8988T (cell line): ENCODE measurements around the gene DDN.
A peak's percentile ranks its signal among the peaks of the same experiment; 100 is the strongest.

Experiments used
- DNase-seq: peaks from one replicate; pipeline ENCODE4 v3.0.0; 2011

Gene DDN

DNA sequence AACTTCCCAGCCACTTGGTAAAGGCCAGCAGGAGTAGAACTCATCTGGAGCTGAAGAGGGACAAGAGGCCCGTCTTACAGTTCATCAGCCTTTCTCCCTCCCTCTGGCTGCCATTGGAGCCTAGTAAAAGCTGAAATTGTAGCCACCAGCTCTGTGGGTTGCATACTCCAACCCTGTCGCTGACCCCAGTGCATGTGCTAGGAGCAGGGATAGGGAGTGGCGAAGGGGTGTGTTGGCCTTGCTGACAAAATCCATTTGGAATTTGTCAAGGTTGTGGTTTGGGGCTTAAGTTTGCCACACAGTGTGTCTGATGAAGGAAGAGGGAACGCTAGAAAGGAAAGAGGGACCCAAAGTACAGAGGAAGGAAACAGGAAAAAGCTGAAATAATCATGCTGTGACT is 37.8 kb downstream of the DDN start:
- DNase-seq: no peak

DNA sequence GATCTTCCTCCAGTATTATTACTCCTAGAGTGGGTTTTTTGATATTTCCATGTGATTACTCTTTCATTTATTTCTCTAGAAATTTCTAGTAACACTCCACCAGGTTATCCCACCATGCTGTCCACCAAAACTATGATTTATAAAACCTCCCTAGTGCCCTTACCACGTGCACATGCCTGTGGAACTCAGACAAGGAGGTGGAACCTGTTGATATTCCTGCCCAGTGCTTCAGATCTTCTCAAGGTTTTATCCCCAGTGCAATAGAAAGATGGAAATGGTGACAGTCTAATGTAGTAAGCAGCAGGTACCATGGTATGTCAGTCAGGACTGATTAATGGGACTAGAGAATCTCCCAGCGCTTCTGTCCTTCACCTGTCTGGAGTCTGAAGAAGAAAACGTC is 38.3 kb downstream of the DDN start:
- DNase-seq: no peak

- DNase-seq: no peak
Measured at GRCh38 chr12:48958049-48958388, 41.2 kb downstream of the DDN start.

GRCh38 chr12:48957141-48958048 is 41.8 kb downstream of the DDN start, which contains the start of gene ARF3:
Gene ARF3, minus strand, starts transcription at chr12:48957487. Its CDS starts 16,392 bp downstream, at chr12:48941095.
- peak; percentile 96 for DNase-seq

GRCh38 chr12:48956279-48957140 is 42.7 kb downstream of the DDN start:
- peak; percentile 66 for DNase-seq

DNA sequence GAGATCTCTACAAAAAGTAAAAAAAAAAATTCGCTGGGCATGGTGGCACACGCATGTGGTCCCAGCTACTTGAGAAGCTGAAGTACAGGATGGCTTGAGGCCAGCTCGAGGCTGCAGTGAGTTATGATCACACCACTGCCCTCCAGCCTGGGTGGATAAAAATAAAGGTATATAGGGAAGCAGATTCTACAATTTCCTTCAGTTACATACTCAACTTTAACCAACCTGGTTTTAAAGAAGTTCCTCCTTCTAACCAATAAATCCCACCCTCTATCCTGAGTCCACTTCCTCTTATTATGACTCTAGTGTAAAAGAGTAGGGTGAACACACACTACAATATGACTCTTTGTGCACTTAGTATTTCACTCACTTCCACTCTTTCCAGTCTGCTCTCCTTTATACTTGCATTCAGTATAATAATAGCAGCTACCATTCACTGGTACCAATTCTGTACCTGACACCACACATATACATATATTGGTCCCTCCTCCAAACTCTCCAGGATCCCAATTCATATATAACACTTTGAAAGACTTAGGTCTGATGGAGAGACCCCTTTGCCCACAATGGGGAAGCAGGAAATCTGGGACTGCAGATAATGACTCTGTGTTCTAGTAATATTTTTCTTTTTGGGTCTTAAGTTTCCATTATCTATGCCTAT is 44.2 kb downstream of the DDN start:
- DNase-seq: no peak

DNA sequence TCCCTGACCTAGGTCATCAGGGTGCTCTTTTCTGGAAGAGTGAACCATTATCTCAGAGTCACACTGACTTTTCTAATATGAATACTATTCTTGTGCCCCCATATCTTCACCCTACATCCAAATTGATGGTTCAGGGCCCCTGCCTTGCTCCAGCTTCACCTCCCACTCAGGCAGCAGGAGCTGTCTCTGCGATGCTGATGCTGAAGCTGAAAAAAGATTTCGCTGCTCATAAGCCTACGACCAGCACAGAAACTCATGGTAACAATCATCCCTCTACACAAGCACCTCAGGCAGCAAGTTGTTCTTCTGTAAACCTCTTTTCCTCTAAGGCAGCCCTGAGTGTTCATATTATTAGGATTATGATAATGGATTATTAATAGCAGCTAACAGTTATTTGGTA is 45.1 kb downstream of the DDN start:
- no peak for DNase-seq

DNA sequence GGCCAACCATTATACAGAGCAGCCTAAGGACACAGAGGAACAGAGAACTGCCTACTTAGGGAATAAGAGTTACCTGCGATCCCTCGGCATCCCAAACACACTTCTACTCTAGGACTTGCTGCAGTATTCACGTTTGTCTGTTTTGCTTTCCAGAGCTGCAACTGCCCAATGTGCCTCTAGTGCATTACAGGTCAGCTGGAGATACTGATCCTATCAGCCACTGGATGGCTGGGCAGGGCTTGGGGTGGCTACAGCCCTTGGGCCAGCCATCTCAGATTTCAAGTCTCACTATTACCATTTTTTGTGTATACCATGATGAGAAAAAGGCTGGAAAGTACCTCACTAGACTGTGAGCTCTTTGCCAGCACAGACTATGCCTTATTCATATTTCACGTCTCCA is 46.5 kb downstream of the DDN start:
- no peak for DNase-seq

- DNase-seq: no peak
Measured at GRCh38 chr12:48947727-48948126, 51.4 kb downstream of the DDN start.

- DNase-seq: no peak
Measured at GRCh38 chr12:48946943-48947342, 52.2 kb downstream of the DDN start.

DNA sequence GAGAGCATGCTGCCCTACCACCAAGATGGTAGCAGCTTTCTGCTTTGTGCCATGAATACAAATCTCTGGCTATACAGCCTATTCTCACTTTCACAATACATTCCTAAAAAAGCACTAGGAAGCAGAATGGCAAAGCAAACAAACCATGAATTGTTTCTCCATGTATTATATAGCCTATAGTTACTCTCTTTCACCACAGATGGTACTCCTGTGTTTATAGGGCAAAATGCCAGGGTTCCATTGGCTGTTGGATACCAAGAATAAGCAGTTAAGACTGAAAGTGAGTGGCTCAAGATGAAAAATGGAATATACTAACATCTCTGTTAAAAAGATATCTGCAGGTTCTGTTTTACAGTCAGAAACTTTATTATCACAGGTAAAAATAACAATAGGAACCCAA is 53.0 kb downstream of the DDN start:
- DNase-seq: no peak
